GM10248 (cell line): ENCODE results near the gene CD300H.
A peak's percentile ranks its signal among the peaks of the same experiment; 100 is the strongest.

ENCODE experiments used
- CTCF ChIA-PET: fragments of 300-600 bp; sonication (Branson Sonifier 250); formaldehyde crosslinking; extraction: SDS; loops from one replicate; lab custom pipeline; 2021; ENCODE audit warnings: antibody characterized with exemption; lab: Yijun Ruan, JAX
- POLR2A ChIA-PET: fragments of 350-650 bp; sonication (Branson Sonifier 250); formaldehyde crosslinking; extraction: SDS; loops from one replicate; lab custom pipeline; 2020; ENCODE audit warnings: antibody characterized with exemption; lab: Yijun Ruan, JAX
- DNase-seq: peaks from one replicate; pipeline ENCODE4 v3.0.0; 2012; ENCODE audit errors: extremely low spot score
- TF ChIP-seq, protein P1 (sequence below): IDR thresholded peaks from 2 replicates; pipeline ENCODE4 v1.5.1; 2012; ENCODE audit warnings: mild to moderate bottlenecking, low read depth; ENCODE audit errors: extremely low read depth, missing control alignments, control extremely low read depth

The CD300H gene

DNA sequence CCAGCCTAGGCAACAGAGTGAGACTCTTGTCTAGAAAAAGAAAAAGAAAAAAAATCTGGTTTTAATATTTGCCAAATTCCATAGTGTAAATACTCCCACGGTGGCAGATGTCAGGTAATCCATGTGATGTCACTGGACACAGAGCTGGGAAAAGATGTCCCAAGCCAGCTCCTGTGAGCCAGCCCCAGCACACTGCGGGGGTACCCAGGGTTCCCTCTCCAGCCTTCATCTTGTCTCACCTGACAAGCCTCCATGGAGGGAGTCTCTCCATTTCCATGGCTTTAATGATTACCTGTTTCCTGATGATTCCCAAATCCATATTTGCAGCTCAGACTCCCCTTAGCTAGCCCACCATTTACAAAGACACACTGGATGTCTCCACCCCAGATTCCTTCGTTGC is 40.6 kb downstream of the CD300H start:
- ChIA-PET POLR2A (no interaction called here), CTCF (interaction anchor here (1.0 to 7.7 kb wide), 7 partner anchors 11 to 232 kb away, joined by 3 to 68 read pairs (median 3); partner anchors contain the start of gene GPR142)
- TF ChIP-seq, protein P1, sequence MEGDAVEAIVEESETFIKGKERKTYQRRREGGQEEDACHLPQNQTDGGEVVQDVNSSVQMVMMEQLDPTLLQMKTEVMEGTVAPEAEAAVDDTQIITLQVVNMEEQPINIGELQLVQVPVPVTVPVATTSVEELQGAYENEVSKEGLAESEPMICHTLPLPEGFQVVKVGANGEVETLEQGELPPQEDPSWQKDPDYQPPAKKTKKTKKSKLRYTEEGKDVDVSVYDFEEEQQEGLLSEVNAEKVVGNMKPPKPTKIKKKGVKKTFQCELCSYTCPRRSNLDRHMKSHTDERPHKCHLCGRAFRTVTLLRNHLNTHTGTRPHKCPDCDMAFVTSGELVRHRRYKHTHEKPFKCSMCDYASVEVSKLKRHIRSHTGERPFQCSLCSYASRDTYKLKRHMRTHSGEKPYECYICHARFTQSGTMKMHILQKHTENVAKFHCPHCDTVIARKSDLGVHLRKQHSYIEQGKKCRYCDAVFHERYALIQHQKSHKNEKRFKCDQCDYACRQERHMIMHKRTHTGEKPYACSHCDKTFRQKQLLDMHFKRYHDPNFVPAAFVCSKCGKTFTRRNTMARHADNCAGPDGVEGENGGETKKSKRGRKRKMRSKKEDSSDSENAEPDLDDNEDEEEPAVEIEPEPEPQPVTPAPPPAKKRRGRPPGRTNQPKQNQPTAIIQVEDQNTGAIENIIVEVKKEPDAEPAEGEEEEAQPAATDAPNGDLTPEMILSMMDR: no peak
- DNase-seq: no peak

DNA sequence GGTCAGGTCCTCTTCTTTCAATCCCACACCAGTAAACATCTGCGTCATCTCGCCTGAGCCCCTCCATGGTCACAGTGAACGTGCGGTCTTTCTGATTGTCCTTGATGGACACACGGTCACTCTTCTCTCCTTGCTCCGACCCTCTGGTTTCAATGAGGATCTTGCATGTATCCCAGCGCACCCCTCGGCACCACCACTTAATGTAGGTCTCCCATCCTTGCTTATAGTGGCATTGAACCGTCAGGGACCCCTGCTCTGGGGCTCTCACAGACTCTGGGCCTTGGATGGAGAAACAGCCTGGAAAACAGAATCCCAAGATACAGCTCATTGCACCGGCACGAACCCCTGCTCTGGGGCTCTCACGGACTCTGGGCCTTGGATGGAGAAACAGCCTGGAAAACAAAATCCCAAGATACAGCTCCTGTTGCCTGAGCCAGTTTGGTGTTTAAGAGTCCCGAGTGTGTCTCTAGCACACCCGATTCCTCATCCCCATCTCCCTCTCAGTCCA is 41.5 kb downstream of the CD300H start:
- ChIA-PET POLR2A (no interaction called here), CTCF (interaction anchor here (1.0 to 7.7 kb wide), 4 partner anchors 40 to 158 kb away, joined by 3 to 68 read pairs (median 4); no protein-coding TSS in a partner anchor)
- DNase-seq: no peak
- TF ChIP-seq, protein P1: no peak

DNA sequence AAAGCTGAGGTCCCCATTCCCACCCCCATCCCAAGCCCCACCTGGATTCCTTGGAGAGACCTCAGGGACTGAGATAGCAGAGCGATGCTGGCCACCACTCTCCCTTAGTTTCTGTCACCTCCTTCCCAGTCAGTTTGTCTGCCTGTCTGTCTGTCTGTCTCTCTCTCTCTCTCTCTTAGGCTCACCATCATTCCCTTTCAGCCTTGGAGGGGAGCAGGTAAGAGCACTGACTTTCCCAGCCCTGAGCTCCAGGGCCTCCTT is 41.9 kb downstream of the CD300H start:
- POLR2A ChIA-PET: no interaction called here
- no peak for DNase-seq
- CTCF ChIA-PET: interaction anchor here (0.9 to 1.4 kb wide), 4 partner anchors 25 to 158 kb away, joined by 3 to 5 read pairs (median 4); no protein-coding TSS in a partner anchor
- TF ChIP-seq, protein P1: no peak

DNA sequence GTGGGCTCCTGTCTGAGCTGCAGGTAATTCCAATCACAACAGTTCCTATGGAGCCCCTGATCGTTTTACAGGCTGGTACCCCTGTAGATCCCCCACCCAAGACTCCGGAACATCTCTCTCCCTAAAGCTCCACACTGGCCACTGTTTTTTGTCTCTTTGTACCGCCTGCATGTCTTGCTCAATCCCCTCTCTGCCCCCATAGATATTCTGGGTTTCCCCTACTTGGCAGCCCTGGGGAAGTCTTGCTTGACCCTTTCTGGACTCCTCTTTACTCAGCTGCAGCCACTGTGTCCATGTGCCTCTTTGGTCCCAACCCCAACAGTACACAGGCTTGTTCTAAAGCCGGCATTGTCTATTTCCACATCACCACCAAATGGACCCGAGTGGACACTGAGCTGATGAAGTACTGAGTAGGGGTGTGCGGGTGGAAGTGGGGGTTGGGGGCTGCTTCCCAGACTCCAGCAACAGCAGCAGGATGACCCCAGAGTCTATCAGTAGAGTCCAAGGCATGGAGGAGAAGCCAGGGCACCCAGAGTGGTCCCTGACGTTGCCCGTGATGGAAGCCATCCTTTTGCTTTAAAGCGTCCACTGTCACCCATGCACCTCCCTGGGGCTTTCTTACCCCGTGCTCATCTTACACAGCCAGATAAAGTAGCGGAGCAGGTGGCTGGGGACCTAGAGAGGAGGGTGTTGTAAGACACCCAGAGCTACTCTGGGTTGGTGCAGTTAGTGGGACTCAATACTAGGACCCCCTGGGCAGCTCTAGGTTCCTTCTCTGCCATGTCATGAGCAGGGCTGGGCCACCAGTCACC is 42.5 kb downstream of the CD300H start:
- no peak for DNase-seq
- CTCF ChIA-PET: interaction anchor here (0.9 to 1.4 kb wide), 4 partner anchors 25 to 157 kb away, joined by 3 to 5 read pairs (median 4); no protein-coding TSS in a partner anchor
- TF ChIP-seq, protein P1: no peak
- POLR2A ChIA-PET: no interaction called here

DNA sequence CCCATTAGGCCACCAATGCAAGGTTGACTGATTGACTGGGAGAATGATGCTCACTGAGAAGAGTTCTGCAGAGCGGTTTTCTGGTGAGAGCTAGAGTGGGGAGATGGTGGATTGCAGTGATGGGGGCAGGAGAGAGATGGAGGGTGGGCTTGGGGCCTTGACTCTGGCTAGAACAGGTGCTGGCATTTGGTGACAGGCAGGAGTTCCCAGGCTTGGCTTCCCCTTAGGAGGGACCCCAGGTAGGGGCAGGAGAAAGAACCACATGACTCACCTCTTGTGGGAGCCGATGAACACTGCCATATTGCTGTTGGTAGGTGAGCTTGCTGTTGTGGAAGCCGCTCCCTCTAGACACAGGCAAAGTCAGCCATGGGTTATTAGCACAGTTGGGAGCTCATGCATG is 44.0 kb downstream of the CD300H start:
- no peak for DNase-seq
- POLR2A ChIA-PET: no interaction called here
- CTCF ChIA-PET: interaction anchor here (0.7 to 2.2 kb wide), 2 partner anchors 148 to 156 kb away, joined by 3 to 6 read pairs; partner anchors contain the start of gene GPR142
- TF ChIP-seq, protein P1: no peak

DNA sequence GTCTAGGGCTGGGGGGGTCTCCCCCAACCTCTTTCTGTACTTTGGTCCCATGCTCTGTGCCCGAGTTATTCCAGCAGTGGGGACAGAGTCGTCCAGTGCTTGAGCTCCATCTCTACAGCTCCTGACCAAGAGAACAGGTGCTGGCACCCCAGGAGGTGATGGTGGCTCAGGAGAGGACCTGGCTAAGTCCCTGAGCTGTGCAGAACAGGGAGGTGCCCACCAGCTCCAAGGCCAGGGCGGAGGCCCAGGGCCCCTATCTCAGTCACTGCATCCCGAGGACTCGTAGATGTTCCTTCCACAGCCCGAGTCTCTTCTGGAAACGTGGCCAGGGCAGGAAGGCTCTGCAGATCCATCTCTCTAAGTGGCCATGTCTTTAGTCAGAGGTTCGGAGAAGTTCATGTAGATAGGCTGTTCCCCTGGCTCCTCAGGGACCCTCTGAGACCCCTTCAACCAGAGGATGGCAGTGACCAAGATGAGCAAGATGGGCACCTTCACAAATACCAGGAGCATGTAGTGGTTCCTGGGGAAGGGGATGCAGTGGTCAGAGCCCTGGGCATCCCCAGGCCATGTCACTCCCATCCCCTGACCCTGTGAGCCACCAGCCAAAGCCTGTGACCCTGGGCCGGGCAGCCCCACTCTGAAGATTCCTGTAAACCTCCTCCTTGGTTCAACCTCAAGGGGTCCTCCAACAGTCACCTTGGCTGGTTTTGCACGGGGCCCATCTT is 44.8 kb downstream of the CD300H start:
- CTCF ChIA-PET: interaction anchor here (2.2 kb wide), 1 partner anchor 155 kb away, joined by 6 read pairs; the partner anchor contains the start of gene GPR142
- POLR2A ChIA-PET: no interaction called here
- DNase-seq: peak; percentile 12
- TF ChIP-seq, protein P1: no peak
